Stimulated activated CD4-positive, alpha-beta T cell treated with anti-CD3 and anti-CD28 coated beads, Interleukin-1b, Interleukin-23, amount 100 ng/mL, for 48 hours (primary cell): ENCODE results near the gene PEPD.
A peak's percentile ranks its signal among the peaks of the same experiment; 100 is the strongest.

Source experiments
- DNase-seq: peaks from one replicate; pipeline ENCODE4 v3.0.0-alpha.2; 2020

Gene PEPD

GRCh38 chr19:33375156-33375836 lies 146.3 kb downstream of the PEPD start:
- DNase-seq = no peak

DNA sequence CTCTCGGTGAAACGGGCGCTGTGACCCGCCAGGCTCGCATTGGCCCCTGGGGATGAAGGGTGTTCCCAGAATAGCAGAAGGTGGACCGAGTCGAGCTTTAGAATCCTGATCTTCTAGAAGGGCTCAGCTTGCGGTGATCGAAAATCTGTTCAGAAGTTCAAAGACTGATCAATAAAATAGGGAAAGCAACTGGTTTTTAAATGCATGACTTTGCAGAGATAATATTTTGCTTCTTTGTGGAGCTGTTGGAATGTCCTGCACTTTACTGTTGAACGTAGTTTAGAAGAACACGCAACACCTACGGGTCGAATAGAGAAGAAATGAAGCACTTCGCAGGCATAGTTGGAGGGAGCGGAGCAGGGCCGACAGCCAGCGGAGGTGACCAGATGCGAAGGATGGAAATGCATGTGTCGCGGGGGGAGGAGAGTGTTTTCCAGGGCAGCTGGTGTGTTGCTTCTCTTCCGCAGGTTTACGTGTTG lies 147.3 kb downstream of the PEPD start:
- DNase-seq = no peak

DNA sequence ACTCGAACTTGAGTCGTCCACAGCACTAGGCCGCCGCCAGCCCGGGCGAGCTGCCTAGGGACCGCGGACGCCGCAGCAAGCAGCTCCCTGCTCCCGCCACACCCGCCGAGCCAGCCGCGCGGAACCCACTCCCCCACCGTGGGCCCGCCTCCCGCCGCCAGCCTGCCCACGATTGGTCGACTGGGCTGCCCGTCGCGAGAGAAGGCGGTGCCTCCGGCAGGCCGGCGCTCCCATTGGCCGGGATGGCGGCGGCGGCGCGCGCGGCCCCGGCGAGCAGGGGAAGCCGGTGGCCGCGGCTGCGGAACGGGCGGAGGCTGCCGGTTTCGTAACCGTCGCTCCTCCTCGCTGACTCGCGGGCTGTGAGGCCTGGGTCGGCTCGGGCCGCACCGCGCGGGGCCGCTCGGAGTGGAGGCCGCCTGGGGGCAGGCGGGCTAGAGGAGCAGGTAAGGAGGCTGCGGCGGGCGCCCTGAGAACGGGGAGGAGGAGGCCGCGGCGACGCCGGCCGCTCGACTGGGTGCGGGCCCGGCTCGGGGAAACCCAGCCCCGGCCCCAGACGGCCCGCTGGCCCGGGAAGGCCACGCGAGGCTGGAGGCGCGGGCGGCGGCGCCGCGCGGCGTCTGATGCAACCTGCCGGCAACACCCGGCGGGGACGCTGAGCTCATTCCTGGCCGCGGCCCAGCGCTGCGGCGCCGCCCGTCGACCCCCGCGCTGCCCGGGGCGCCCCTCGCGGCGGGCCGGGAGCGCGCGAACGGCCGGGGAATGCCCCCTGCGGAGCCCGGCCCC lies 147.9 kb downstream of the PEPD start, which contains the start of gene CEBPG:
TSS of gene CEBPG (plus strand) at position 257 of the 783 bp plus-strand sequence. CDS start 5,531 bp downstream, outside the sequence.
- DNase-seq = peak; percentile 93

GRCh38 chr19:33370783-33371182 lies 150.8 kb downstream of the PEPD start:
- DNase-seq = no peak

- no peak for DNase-seq
Measured at GRCh38 chr19:33368074-33368864, 153.3 kb downstream of the PEPD start.

- no peak for DNase-seq
Measured at GRCh38 chr19:33366897-33367296, 154.7 kb downstream of the PEPD start.

DNA sequence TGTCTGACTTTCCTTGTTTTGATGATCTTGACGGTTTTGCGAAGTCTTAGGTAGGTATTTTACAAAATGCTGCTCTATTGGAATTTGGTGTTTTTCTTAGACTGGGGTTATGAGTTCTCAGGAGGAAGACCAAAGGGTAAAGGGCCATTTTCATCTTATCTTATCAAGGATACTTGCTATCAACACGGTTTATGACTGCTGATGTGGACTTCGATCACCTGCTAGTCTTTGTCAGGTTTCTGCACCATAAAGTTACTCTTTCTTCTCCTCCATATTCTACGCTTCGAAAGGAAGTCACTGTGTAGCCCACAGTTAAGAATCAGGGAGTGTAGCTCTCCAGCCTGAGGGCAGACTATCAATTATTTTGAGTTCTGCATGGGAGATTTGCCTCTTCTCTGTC lies 155.5 kb downstream of the PEPD start:
- DNase-seq = no peak

- no peak for DNase-seq
Measured at GRCh38 chr19:33365691-33366090, 155.9 kb downstream of the PEPD start.

- DNase-seq = no peak
Measured at GRCh38 chr19:33363476-33363875, 158.1 kb downstream of the PEPD start.

DNA sequence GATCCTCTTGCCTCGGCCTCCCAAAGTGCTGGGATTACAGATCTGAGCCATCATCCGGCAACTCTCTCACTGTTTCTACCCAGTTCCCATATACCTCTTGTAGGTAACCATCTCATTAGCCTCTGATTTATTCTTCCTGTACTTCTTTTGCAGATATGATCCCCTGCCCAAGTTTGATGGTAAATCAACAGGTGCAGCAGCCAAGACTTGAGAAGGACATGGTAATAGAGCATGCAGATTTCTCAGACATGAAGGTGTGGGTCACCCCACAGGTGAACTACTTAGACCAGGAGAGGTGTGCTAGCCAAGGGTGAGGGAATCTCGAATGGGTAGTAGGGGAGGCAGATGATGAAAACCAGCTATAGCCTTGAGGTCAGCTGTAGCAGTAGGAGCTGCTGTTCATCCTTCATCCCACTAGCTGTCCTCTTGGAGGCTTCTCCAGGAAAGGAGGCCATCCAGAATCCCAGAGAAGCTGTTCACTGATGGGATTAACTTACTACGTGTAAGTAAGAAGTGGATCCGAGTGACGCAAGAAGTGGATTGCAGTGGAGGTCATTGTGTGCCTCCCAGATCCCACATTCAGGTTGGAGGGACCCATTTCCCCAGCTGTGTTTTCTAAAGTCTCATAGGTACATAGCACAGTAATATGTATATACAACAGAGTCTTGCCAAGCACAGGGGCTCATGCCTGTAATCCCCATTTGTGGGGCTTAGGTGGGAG lies 158.9 kb downstream of the PEPD start:
- DNase-seq = no peak

GRCh38 chr19:33359581-33359980 lies 162.0 kb downstream of the PEPD start:
- no peak for DNase-seq

- no peak for DNase-seq
Measured at GRCh38 chr19:33358408-33358807, 163.2 kb downstream of the PEPD start.

GRCh38 chr19:33357556-33357955 lies 164.0 kb downstream of the PEPD start:
- no peak for DNase-seq

DNA sequence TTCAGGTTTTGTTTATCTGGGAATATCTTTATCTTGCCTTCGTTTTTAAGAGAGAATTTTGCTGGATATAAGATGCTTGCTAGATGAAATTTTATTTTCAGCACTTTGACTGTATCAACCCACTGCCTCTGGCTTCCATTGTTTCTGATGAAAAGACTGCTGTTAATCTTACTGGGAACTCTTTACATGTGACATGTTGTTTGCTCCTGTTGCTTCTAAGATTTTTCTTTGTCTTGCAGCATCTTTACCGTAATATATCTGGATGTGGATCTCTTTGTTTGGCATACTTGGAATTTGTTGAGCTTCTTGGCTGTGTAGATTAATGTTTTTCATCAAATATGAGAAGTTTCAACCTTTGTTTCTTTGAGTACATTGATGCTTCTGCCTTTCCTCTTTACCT lies 166.1 kb downstream of the PEPD start:
- DNase-seq = no peak

GRCh38 chr19:33350538-33351309 lies 170.9 kb downstream of the PEPD start:
- DNase-seq = no peak

GRCh38 chr19:33349319-33350289 lies 172.0 kb downstream of the PEPD start:
- no peak for DNase-seq

DNA sequence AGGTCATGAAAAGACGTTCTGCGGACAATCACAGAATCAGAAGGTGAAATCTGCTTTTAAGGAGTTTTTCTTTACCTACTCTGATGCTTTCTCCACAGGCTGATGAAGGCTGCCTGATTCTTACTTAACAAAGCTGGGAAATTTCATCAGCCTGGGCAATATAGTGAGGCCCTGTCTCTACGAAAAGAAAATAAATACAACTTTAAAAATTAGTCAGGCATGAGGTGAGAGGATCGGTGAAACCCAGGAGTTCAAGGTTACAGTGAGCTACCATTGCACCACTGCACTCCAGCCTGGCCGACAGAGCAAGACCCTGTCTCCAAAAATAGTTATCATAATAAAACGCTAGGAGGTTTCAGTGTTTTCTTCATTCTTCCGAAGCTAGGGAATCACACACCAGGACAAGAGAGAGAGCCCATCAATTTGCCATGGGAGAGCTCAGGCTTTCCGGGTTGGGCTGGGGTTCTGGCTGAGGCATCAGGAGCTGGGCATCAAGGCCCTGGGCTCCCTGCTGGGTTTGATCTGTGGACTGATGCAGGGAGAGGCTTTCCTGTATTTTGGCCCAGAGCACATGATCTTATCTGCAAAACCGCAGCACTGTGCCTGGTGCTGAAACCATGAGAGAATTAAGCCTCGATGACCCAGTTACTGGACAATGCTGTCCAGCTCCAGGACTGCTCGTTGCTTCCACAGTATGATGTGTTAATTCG lies 173.1 kb downstream of the PEPD start:
- no peak for DNase-seq

- no peak for DNase-seq
Measured at GRCh38 chr19:33347300-33347699, 174.3 kb downstream of the PEPD start.

DNA sequence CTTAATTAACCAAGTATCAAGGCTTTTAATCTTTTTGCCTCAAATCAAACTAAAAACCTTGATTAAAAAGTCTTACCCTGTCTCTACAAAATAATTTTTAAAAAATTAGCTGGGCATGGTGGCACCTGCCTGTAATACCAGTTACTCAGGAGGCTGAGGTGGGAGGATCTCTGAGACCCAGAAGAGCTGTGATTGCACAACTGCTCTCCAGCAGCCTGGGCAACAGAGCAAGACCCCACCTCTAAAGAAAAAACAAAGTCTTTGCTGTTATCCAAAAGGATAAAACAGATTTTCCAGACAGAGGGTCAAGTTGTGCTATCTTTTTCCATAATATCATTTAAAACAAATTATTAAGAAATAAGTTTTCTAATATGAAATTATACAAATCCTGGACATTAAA lies 174.9 kb downstream of the PEPD start:
- DNase-seq = no peak

GRCh38 chr19:33345163-33345562 lies 176.4 kb downstream of the PEPD start:
- no peak for DNase-seq
